ENCODE results near the gene GALNT13. TPM values are rescaled to one million over a fixed set of nuclear protein-coding genes. Genes with fewer than 3 reads are reported as not detected.

Gene GALNT13
- total and polyA plus RNA-seq, 2 donors (not counting 1 experiment from before 2014, with no cell fraction given): not detected

GRCh38 chr2:154078926-154079325 lies 207.2 kb downstream of the GALNT13 start:
- no peak for TF ChIP-seq CTCF (IDR thresholded peaks at IDR 0.05)
- no peak for TF ChIP-seq EZH2 (IDR thresholded peaks at IDR 0.05; ENCODE audit: borderline replicate concordance, insufficient read depth, low read depth, low read length, poor library complexity, severe bottlenecking)
- CTCF ChIA-PET: no interaction called here

GRCh38 chr2:154092571-154092970 lies 220.8 kb downstream of the GALNT13 start:
- H3K4me2 ChIP-seq (replicated peaks; ENCODE audit: low read depth, low read length, poor library complexity, severe bottlenecking): no peak overlapping the region
- ChIA-PET POLR2A (no interaction called here), CTCF (no interaction called here)
- intact Hi-C loops (cut with micrococcal nuclease): no loop called here
- no peaks in the 10 kb centered on the region for H3K79me2 ChIP-seq (ENCODE audit: control insufficient read depth, insufficient read depth, low read length)
- ATAC-seq (ENCODE audit: low read depth) (no peak), DNase-seq (no peak)
- no peak overlapping the region for H3K4me3 ChIP-seq (ENCODE audit: control extremely low read depth in 1 of 5, extremely low read depth in 1 of 5, insufficient read depth in 1 of 5, low read depth in 2 of 5, low read length in 4 of 5)
- H3K27ac Mint-ChIP-seq: no peak overlapping the region
- TF ChIP-seq CTCF (IDR thresholded peaks at IDR 0.05): no peak
- TF ChIP-seq EZH2 (IDR thresholded peaks at IDR 0.05; ENCODE audit: borderline replicate concordance, insufficient read depth, low read depth, low read length, poor library complexity, severe bottlenecking): no peak
- H3K27me3 Mint-ChIP-seq: no peaks in the 10 kb centered on the region
- H3K27ac ChIP-seq (ENCODE audit: low read length in 2 of 2): no peak overlapping the region
- no peaks in the 10 kb centered on the region for H3K9me3 Mint-ChIP-seq (ENCODE audit: insufficient read depth)
- peaks cover 0 to 1% (median 0%) of the 10 kb centered on the region in 3 donors for H3K9me3 ChIP-seq (ENCODE audit: control extremely low read depth in 1 of 3, control insufficient read depth in 2 of 3, insufficient read depth in 1 of 3, low read length in 2 of 3)
- WGBS (ENCODE audit: insufficient coverage): 88% methylated on average over 2 of the region's 2 CpGs
- no peaks in the 10 kb centered on the region for H4K20me1 ChIP-seq (ENCODE audit: control insufficient read depth, insufficient read depth, low read length, poor library complexity, severe bottlenecking)
- H3K36me3 ChIP-seq (replicated peaks in 1 of 2; ENCODE audit: control extremely low read depth in 1 of 2, control insufficient read depth in 1 of 2, extremely low read depth in 1 of 2, insufficient read depth in 2 of 2, low read length in 1 of 2): no peaks in the 10 kb centered on the region
- no peak overlapping the region for H3K9ac ChIP-seq (ENCODE audit: low read length)
- no peak overlapping the region for H3K4me3 Mint-ChIP-seq
- H3K27me3 ChIP-seq (replicated peaks in 1 of 4; ENCODE audit: control extremely low read depth in 1 of 4, control insufficient read depth in 3 of 4, insufficient read depth in 4 of 4, low read length in 3 of 4): no peaks in the 10 kb centered on the region
- no peaks in the 10 kb centered on the region for H3K4me1 ChIP-seq (ENCODE audit: control insufficient read depth in 2 of 2, insufficient read depth in 2 of 2, low read length in 2 of 2)
- no peaks in the 10 kb centered on the region for H3K4me1 Mint-ChIP-seq
- H2AFZ ChIP-seq (ENCODE audit: insufficient read depth, low read depth, low read length, poor library complexity, severe bottlenecking): no peak overlapping the region

More at GRCh38 chr2:154078926-154079325, 207.2 kb downstream of the GALNT13 start:
- Histone ChIP-seq H3K79me2 (ENCODE audit: control insufficient read depth, insufficient read depth, low read length) (no peaks in the 10 kb centered on the region), H3K4me3 (ENCODE audit: control extremely low read depth in 1 of 5, extremely low read depth in 1 of 5, insufficient read depth in 1 of 5, low read depth in 2 of 5, low read length in 4 of 5) (no peak overlapping the region), H3K4me1 (ENCODE audit: control insufficient read depth in 2 of 2, insufficient read depth in 2 of 2, low read length in 2 of 2) (no peaks in the 10 kb centered on the region), H3K9me3 (ENCODE audit: control extremely low read depth in 1 of 3, control insufficient read depth in 2 of 3, insufficient read depth in 1 of 3, low read length in 2 of 3) (no peaks in the 10 kb centered on the region), H3K9ac (ENCODE audit: low read length) (no peak overlapping the region), H2AFZ (ENCODE audit: insufficient read depth, low read depth, low read length, poor library complexity, severe bottlenecking) (no peak overlapping the region), H3K27ac (ENCODE audit: low read length in 2 of 2) (no peak overlapping the region), H3K4me2 (replicated peaks; ENCODE audit: low read depth, low read length, poor library complexity, severe bottlenecking) (no peak overlapping the region), H3K27me3 (replicated peaks in 1 of 4; ENCODE audit: control extremely low read depth in 1 of 4, control insufficient read depth in 3 of 4, insufficient read depth in 4 of 4, low read length in 3 of 4) (no peaks in the 10 kb centered on the region), H4K20me1 (ENCODE audit: control insufficient read depth, insufficient read depth, low read length, poor library complexity, severe bottlenecking) (no peaks in the 10 kb centered on the region), H3K36me3 (replicated peaks in 1 of 2; ENCODE audit: control extremely low read depth in 1 of 2, control insufficient read depth in 1 of 2, extremely low read depth in 1 of 2, insufficient read depth in 2 of 2, low read length in 1 of 2) (no peaks in the 10 kb centered on the region)
- H3K4me3 Mint-ChIP-seq: no peak overlapping the region
- no peak for ATAC-seq (ENCODE audit: low read depth)
- intact Hi-C loops (cut with micrococcal nuclease): no loop called here
- H3K27ac Mint-ChIP-seq: no peak overlapping the region
- DNase-seq: no peak
- POLR2A ChIA-PET: no interaction called here
- no peaks in the 10 kb centered on the region for H3K4me1 Mint-ChIP-seq
- no peaks in the 10 kb centered on the region for H3K27me3 Mint-ChIP-seq
- no CpG with 5 or more reads among the region's 1 CpG for WGBS (ENCODE audit: insufficient coverage)
- H3K9me3 Mint-ChIP-seq (ENCODE audit: insufficient read depth): peaks cover 2% of the 10 kb centered on the region
